ENCODE measurements around the gene STOML1. TPM values are rescaled to one million over a fixed set of nuclear protein-coding genes. Genes with fewer than 3 reads are reported as not detected.

The STOML1 gene
- total RNA-seq, 6 experiments from 2014 or later = 7.2 to 12.7 (median 8.3) TPM

DNA sequence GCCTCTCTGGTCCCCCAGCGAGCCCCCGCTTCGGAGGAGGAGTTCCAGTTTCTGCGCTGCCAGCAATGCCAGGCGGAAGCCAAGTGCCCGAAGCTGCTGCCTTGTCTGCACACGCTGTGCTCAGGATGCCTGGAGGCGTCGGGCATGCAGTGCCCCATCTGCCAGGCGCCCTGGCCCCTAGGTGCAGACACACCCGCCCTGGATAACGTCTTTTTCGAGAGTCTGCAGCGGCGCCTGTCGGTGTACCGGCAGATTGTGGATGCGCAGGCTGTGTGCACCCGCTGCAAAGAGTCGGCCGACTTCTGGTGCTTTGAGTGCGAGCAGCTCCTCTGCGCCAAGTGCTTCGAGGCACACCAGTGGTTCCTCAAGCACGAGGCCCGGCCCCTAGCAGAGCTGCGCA, 5.9 kb upstream of the STOML1 start:
- Histone ChIP-seq H3K36me3 (peaks cover 0 to 20% (median 8%) of the 10 kb centered on the region in 4 donors), H3K27ac (no peak overlapping the region), H3K4me3 (no peak overlapping the region), H3K4me1 (peaks cover 0 to 26% (median 4%) of the 10 kb centered on the region in 4 donors), H3K27me3 (no peaks in the 10 kb centered on the region), H3K9me3 (no peaks in the 10 kb centered on the region)
- ATAC-seq (no peak), DNase-seq (no peak)
- intact Hi-C loops (cut with DNase I) = no loop called here
- TF ChIP-seq POLR2A (IDR thresholded peaks at IDR 0.05) = no peak
- TF ChIP-seq CTCF (IDR thresholded peaks at IDR 0.05) = no peak
- WGBS (ENCODE audit: insufficient coverage, low coverage, low lambda C conversion rate, missing lambda C conversion rate) = no CpG with 5 or more reads among the region's 27 CpGs

- no peak for ATAC-seq
- Histone ChIP-seq H3K27ac (peak overlapping the region; percentile 13 to 81 (median 32)), H3K4me1 (peaks cover 0 to 26% (median 4%) of the 10 kb centered on the region in 4 donors), H3K27me3 (no peaks in the 10 kb centered on the region), H3K9me3 (no peaks in the 10 kb centered on the region), H3K36me3 (peaks cover 0 to 17% (median 8%) of the 10 kb centered on the region in 4 donors), H3K4me3 (peak overlapping the region; percentile 2 to 26 (median 20))
- intact Hi-C loops (cut with DNase I) = no loop called here
- TF ChIP-seq POLR2A (IDR thresholded peaks at IDR 0.05) (no peak), CTCF (IDR thresholded peaks at IDR 0.05) (no peak)
- no peak for DNase-seq
- WGBS (ENCODE audit: insufficient coverage, low coverage, low lambda C conversion rate, missing lambda C conversion rate) = 49% methylated on average over 5 of the region's 5 CpGs
Measured at GRCh38 chr15:73996939-73997338, 4.8 kb upstream of the STOML1 start.

DNA sequence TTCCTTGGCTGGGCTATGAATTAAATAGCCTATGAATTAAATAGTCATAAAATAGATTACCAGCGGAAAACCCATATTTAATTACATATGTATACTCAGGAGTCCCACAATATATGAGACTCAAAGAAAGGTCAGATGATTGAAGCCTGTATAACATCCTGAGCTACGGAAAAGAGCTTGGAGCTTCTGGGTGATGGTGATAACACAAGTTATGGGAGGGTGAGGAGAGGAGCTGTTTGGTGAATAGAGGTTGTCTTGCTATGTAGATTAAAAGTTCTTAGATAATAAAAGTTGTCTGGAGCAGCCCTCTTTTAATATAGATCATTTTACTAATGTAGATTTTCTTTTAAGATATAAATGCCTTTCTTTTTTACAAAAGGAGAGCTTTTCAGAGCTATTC, 4.2 kb upstream of the STOML1 start:
- Histone ChIP-seq H3K9me3 (no peaks in the 10 kb centered on the region), H3K27ac (peak overlapping the region; percentile 13 to 81 (median 32)), H3K4me3 (peak overlapping the region in 2 of 3 donors; percentile 64 to 79), H3K27me3 (no peaks in the 10 kb centered on the region), H3K4me1 (peaks cover 0 to 31% (median 6%) of the 10 kb centered on the region in 4 donors), H3K36me3 (peaks cover 0 to 13% (median 6%) of the 10 kb centered on the region in 4 donors)
- WGBS (ENCODE audit: insufficient coverage, low coverage, low lambda C conversion rate, missing lambda C conversion rate) = 69% methylated on average over 2 of the region's 2 CpGs
- DNase-seq = no peak
- intact Hi-C loops (cut with DNase I) = no loop called here
- no peak for ATAC-seq
- TF ChIP-seq CTCF (IDR thresholded peaks at IDR 0.05) (no peak), POLR2A (IDR thresholded peaks at IDR 0.05) (no peak)

- no peaks in the 10 kb centered on the region for H3K27me3 ChIP-seq
- ATAC-seq (peak; percentile 12 to 18 (median 16)), DNase-seq (peak; percentile 62 to 64 (median 63))
- peak overlapping the region; percentile 76 to 83 (median 81) for H3K27ac ChIP-seq
- peaks cover 0 to 13% (median 6%) of the 10 kb centered on the region in 4 donors for H3K36me3 ChIP-seq
- intact Hi-C loops (cut with DNase I) = no loop called here
- under 1% methylated on average over 10 of the region's 18 CpGs for WGBS (ENCODE audit: insufficient coverage, low coverage, low lambda C conversion rate, missing lambda C conversion rate)
- TF ChIP-seq POLR2A (IDR thresholded peaks at IDR 0.05) = no peak
- TF ChIP-seq CTCF (IDR thresholded peaks at IDR 0.05) = no peak
- H3K9me3 ChIP-seq = no peaks in the 10 kb centered on the region
- H3K4me1 ChIP-seq = peaks cover 0 to 28% (median 7%) of the 10 kb centered on the region in 4 donors
- peak overlapping the region; percentile 64 to 79 (median 71) for H3K4me3 ChIP-seq
Measured at GRCh38 chr15:73994912-73995622, 3.0 kb upstream of the STOML1 start.
